Activated naive CD4-positive, alpha-beta T cell (primary cell): Measurements from ENCODE around the gene REEP3.

Source experiments
- DNase-seq, 4 experiments: peaks; one replicate each; lab custom pipeline; 2025; lab: John Stamatoyannopoulos, UW

The REEP3 gene

DNA sequence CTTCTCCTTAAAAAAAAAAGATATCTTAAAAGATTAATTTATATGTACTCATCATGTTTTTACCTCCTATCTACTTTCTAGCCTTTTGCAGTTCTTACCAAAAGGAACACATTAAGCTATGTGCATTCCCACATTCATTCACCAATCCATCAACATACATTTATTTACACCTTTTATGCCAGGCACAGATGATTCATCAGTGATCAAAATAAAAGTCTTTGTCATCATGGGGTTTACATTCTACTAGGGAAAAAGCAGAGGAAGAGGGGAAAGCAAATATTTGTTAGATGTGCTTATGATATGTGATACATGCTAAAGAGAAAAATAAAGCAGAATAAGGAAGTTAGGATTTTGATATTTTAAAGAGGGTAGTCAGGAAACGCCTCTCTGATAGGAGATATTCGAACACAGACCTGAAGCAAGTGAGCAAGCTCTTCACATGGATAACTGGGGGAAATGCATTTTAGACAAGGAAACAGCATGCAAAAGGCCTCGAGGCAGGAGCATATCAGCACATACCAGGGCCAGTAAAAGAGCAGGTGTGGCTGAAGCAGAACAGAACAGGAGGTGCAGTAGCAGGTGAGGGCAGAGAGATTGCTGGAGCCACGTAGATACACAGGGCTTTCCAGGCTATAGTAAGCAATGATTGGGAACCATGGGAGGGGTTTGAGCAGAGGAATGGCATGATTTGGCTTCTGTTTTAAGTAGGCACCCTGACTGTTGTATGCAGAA lies 67.4 kb downstream of the REEP3 start:
- DNase-seq, result no peak

DNA sequence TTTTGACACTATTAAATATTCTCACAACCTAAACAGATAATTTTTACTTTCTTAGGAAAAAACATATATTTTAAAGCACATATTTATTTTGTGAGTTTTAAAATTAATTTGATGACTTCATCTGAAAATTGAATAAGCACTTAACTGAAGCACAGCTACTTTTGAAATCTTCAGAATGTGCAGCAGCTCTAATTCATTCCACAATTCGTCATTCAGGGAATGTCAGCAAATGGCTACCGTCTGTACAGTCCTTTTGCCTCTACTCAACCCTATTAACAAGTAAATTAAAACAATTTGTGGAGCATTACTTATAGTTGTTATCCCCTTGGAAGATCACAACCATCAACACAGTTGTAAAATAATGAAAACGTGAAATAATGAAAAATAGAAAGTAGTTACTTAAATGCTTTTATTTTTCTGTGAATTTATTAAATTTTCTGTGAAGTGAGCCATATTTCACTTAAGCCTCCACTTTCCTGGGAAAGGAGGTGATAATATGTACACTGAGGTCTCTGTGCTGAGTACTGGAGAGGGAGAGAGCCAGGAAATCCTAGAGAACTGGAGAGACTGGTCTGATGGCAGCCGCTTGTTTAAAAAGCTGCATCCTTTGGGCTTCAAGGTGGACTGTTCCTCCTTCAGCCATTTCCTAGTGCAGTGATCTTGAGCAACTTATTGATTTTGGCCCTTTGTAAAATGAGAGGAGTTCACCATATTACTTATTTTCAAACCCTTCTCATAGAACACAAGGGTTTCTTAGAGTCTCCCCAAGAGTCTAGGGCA lies 70.6 kb downstream of the REEP3 start:
- DNase-seq, result no peak

DNA sequence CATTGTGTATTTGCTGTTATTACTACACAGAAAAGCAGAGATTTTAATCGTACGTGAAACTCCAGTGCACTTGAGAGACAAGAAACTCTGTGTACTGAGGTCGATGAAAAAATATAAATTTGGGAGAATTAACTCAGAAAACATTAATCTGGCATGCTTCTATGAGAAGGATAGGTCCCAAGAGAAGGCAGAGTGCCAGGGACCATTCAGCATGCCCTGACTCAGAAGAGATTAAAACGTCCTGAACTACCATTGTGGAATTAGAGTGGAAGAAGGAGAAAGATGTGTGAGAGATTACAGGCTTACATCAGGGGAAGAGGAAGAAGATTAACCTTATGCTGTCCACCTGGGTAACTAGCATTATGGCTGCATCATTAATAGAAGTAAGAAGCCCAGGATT lies 72.4 kb downstream of the REEP3 start:
- no peak for DNase-seq

DNA sequence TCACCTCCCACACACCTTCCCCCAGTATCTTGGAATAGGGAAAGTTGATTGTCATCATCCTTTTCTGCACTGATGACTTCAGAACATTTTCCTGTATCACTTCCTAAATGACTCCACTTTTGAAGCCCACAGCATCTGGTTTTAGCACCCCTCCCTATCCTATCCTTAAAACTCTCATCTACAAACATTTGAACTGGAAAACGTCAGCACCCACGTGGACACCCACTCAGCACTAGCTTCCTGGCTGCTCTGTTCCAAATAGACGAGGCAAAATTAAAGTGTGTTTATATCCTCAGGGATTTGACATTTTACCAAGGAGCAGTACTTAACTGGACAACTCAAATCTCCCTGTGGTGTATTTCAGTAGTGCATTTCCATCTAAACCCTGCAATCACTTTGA lies 73.9 kb downstream of the REEP3 start:
- no peak for DNase-seq

DNA sequence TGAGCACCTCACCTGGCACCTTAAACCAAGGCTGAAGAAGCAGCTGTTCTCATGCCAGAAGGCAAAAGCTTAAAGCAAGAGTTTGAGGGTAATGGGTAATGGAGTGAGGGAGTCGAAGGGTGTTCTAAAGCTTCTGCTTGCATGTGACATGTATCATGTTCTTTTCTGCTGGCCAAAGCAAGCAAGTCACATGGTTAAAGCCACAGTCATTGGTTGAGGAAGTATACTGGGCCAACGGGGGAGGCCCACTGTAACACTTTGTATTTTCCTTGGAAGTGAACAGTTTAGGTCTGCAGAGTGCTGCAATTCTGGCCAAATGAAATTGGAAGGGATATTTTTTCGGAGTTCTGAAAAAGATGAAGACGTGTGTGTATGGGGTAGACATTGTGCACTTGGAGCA lies 75.7 kb downstream of the REEP3 start:
- no peak for DNase-seq

DNA sequence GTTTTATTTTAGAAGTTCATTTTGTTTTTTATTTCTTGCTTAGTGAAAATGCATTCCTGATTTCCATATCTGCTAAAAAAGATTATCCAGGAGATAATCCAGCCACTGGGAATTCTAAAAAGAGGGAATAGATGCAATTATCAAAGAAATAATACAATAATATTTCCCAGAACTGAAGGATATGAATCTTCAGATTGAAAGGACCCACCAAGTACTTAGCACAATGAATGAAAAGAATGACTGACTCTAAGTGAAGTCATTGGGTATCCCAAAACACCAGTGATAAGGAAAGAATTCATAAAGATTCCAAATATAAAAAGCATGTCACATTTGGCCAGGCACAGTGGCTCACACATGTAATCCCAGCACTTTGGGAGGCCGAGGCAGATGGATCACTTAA lies 79.3 kb downstream of the REEP3 start:
- no peak for DNase-seq

DNA sequence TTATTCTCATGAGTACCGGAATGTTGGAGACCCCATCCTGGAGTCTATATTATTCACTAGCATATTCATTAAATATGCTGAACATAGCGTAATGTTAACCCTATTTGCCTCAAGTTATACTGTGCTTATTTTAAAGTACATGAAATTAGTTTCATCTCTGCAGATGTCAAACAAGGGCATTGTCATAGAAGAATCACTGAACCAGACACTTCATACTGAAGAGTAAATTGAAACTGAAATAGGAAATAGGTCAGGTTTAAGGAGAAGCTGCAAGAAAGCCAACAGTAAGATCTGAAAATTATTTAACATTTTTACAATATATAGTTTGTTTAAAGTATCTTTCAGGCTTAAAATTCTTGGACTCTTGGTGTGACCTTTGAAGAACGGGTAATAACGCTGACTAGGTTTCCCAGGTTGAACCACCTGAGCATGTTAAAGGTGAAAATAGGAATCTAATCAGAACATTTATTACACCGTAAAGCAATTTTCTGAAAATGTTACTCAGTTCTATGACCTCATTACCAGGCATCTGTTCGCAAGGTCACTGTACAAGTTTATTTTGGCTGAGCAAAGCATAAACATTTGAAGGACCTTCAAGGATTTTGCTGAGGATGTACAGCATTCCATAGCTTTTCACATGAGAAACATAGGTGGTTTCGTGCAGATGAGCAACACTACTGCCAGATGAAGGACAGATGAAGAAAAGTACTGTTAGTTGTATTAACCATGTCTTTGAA lies 82.7 kb downstream of the REEP3 start:
- no peak for DNase-seq

DNA sequence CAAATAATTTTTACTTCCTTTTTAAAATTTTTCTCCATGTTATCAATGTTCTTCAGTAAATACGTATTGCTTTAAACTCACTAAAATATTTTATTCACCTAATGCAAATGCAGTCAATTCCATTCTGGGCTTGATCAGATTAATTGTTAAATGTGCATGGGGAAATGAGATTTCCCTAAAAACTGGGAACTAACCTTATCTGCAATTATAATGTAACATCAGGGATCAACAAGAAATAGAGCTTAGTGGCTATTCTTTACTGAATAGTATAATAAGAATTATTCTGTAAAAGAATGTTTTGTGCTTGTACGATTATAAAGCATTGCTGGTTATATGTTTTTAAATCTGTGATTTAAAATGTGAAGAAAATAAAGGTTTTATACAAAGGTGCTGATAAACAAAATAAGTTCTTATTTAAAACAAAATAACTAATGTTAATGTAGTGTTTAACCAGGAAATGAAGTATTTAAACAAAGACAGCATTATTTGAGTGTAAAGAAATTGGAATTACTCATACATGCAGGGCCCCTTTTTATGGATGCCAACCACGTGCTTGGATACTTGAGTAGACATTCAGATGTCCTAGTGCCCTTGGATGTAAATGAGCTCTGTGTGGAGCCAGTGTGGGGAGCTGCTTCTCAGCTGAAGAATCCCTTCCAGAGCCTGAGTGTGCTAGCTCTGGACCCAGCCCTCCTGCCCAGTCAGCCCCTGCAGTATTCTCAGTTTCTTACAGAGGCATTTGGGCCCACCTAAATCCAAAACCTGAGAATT lies 84.2 kb downstream of the REEP3 start:
- DNase-seq, result no peak

DNA sequence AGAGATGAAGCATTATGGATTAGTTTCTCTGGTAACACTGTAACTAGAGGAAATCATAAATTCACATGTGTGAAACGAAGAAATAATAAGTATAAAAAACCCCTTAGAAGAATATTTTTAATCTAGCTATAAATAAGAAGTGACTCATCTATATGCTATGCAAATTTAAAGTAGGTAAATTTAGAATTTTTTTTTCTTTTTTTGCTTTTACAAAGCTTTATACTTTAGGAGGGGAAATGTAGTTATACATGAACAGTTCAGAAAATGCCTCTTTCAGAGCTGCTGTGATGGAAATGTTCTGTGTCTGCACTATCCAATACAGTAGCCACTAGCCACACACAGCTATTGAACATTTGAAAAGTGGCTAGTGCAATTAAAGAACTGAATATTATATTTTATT lies 87.3 kb downstream of the REEP3 start:
- no peak for DNase-seq

DNA sequence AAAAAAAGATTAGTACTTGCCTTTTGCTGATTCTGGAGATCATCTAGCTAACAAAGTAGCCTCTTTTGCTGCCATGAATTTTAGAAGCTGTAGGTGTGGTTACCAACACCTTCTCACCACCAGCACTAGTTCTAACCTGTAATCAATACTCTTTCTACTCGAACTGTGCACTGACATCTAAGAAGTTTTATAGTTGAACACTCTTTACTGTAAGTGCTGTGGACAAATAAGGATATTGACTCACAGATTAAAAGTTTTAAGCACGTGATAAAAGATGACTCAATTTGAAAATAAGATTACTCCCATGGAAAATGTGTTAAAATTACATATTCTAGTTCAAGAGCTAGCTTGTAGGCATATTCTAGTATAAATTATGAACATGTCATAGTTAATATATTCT lies 89.9 kb downstream of the REEP3 start:
- no peak for DNase-seq

DNA sequence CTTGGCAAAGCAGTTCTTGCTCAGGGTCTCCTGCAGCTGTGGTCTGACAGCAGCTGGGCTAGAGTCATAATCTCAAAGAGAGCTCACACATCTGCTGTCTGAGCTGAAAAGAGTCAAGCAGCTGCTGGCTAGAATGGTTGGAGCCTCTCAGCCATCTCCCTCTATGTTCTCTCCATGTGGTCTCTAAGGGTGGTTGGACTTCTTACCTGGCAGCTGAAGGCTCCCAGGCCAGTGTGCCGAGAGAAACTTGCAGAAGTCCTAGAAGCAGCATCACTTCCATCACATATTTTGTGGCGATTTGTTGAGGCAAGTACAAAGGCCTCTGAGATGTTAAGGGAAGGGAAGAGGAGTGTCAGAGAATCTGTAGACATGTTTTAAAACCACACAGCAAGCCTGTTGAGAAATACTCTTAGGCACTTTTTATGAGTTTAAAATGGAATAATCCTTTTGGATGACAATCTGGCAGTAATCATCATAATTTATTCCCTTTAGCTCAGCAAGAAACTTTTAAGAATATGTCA lies 93.2 kb downstream of the REEP3 start:
- DNase-seq, result no peak

DNA sequence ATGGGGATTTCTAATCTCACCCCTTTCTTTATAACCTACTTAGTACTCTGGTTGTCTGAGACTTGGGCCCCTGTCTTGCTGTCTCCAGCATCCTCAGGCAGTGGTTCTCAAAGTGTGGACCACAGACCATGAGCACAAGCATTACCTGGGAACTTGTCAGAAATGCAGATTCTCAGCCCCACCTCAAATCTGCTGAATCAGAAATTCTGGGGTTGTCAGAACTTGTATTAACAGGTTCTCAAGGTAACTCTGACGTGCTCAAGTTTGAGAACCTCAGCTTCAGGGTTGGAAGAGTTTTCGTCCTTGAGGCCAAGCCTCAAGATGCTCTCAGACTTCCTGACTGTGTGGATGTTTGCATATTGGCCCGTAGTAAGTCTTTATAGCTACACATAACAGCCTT lies 97.4 kb downstream of the REEP3 start:
- DNase-seq, result no peak

DNA sequence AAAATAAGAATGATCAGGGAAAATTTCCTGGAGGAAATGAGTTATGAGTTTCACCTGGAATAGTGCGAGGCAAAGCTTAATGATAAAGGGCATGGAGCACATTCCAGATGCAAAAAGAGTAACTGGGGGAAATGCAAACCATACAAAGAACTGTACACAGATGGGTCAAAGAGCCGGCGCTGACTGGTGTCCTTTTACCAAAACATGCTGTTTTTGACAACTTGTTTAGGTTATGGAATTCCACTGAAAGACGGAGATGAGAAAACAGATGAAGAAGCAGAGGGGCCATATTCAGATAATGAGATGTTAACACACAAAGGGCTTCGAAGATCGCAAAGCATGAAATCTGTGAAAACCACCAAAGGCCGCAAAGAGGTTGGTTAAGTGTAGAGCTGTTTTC lies 98.2 kb downstream of the REEP3 start:
- no peak for DNase-seq

DNA sequence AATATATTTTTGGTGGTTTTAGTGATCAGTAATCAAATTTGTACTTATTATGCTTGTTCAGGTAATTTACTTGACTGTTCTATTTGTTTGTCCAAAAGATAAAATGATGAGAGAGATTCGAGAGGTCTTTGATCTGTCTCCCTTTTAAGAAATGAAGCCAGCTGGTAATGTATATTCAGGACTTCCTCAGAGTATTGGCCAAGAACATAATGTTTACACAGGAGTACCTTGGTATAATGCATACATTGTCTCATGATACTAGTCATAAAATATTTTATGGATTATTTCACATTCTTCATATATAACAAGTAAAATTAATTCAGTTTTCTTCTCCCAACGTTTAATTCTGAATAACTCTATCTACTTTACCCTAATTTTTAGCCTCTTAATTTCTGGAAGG lies 100.9 kb downstream of the REEP3 start:
- no peak for DNase-seq

DNA sequence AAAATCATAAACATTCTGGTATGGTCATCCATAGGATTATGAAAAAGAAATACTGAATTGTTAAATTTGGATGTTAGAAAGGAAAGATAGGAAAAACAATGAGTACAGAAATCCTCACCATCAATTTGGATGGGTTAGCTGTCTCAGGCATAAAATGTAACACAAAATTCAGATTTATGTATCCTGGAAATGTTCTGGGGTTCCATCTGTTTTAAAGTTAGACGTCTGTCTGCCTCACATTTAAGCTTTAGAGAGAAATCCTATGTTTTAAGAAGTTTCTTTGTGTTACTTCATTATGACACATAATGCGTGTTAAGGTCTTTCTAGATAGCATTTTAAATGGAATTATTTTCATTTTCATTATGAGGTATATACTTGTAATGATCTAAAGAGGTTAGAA lies 103.5 kb downstream of the REEP3 start:
- no peak for DNase-seq

DNA sequence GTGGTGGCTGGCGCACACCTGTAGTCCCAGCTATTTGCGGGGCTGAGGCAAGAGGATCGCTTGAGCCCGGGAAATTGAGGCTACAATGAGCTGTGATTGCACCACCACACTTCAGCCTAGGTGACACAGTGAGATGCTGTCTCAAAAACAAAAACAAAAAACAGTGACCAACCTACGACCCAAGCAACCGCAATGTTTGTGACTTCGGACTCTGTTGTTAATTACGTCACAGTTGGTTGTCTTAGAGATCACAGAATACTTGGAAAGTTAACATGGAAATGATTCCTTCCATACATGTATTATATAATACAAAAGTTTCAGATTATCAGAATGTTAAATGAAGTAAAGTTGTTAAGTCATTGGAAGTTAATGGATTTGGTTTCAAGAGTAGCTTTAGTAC lies 106.2 kb downstream of the REEP3 start:
- DNase-seq, result no peak

DNA sequence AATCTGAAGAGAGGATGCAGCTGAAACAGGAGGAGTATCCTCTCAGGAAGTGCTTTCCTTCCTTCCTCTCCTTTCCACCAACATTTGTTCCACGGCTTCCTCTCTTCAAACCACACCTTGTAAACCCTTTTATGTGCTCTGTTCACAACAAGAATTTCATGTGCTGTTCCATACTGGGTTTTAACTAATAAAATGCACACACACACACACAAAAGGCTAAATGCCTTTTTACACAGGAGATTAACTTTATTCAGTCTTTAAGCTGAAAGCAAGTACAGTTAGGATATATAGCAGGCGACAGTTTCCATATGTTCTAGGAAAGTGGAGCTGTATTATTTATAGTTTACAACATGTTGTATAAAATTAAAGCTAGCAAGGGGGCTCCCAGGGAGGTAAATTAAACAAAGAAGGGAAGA lies 106.7 kb downstream of the REEP3 start:
- DNase-seq, result no peak

DNA sequence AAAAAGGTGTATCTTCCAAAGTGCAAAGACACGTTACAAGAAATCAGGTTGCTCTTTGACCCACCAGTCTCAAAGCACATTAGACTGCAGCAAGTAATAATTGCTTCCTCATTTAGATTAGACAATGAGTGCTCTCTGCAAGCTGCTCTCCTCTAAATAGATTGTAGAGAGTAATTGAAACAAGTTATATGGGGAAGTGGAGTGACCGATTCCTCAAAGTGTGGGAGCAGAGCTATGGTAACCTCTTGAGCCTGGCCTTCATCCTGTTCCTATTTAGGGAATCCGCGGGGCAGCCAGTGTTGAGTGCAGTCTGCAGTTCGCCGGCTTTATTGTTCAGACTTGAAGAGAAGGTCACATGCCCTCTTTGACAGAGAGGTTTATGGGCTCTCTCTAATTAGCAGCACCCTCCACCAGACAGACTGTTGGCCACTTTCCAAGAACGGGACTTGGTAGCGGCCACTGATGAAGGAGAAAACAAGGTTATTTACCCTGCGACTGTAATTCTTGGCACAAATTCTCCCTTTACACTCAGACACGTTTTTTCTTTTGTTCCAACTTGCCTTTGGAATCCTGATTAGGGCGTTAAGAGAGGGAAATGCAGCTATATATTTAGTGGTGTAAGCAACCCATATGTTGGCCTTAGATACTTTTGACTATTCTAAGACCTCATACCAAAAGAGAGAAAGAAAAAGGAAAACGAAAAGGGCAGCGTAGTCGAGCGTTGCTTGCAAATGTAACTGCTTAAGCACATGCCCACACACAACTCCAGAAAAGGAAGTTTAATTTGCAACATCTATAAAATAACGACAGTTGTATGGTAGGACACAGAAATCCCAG lies 107.5 kb downstream of the REEP3 start:
- DNase-seq, result no peak

DNA sequence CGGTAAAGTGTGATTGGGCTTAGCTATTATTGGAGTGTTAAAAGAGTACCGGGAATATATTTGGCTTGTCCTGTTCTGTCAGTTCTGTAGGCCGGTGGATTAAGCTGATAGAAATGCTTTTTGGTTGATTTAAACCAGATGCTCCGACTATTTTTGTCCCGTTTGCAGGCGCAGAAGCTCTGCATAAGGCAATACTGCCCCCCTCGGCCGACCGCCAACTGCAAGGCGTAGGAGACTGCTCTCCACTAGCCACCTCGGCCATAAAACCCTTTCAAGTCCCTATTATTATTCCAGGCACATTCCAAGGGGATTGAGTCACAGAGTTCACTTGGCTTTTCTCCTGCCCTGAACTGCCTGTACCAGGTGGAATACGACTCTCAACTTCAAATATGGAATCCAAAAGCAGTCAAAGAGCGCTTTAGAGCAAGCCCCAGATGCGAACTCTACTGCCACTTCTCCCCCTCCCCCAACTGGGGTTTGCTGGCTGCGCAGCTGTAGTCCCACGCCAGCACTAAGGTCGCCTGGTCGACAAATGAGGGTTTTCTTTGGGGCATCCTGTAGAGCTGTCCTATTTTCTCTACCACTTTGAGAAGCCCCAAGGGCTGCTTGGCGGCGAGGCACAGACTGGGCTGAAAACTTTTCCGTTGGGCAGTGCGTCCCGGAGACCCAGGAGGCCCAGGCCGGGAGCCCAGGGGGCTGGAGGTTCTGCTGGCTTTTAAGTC lies 108.3 kb downstream of the REEP3 start:
- DNase-seq, result peak; percentile 24 to 72 (median 51)
